Activated CD8-positive, alpha-beta T cell treated with anti-CD3 and anti-CD28 coated beads for 36 hours (primary cell): ENCODE measurements around the gene RGS19. TPM values are rescaled to one million over a fixed set of nuclear protein-coding genes. Genes with fewer than 3 reads are reported as not detected.
A peak's percentile ranks its signal among the peaks of the same experiment; 100 is the strongest.
"Not testable (repeated sequence)": the region's sequence is repeated elsewhere in the genome, so short reads cannot be mapped to it uniquely, and the experiment has no call there.

ENCODE experiments used
- ATAC-seq: fragments of 200-7000 bp; cut with Tn5 transposase; one replicate; pipeline ENCODE4 v1.10.0; 2021; ENCODE audit warnings: mild to moderate bottlenecking, moderate library complexity
- CTCF ChIA-PET: fragments of 350-600 bp; sonication (Branson Sonifier 250); formaldehyde crosslinking; loops from one replicate; lab custom pipeline; 2021; ENCODE audit warnings: antibody characterized with exemption; lab: Charles Lee
- POLR2A ChIA-PET: fragments of 350-600 bp; sonication (Branson Sonifier 250); formaldehyde crosslinking; loops from one replicate; lab custom pipeline; 2021; ENCODE audit warnings: antibody characterized with exemption; lab: Charles Lee
- DNase-seq: peaks from one replicate; pipeline ENCODE4 v3.0.0-alpha.2; 2020
- H3K27ac Mint-ChIP-seq: one replicate; pipeline ENCODE4 v1.8.0; 2021; ENCODE audit warnings: mild to moderate bottlenecking, mixed read lengths
- H3K27me3 Mint-ChIP-seq: one replicate; pipeline ENCODE4 v1.8.0; 2021; ENCODE audit warnings: mixed read lengths
- H3K36me3 Mint-ChIP-seq: one replicate; pipeline ENCODE4 v1.8.0; 2021; ENCODE audit warnings: low read depth, mixed read lengths
- H3K4me1 Mint-ChIP-seq: one replicate; pipeline ENCODE4 v1.8.0; 2021; ENCODE audit warnings: low read depth, mixed read lengths
- H3K4me3 Mint-ChIP-seq: one replicate; pipeline ENCODE4 v1.8.0; 2021; ENCODE audit warnings: mild to moderate bottlenecking, moderate library complexity, mixed read lengths
- H3K9me3 Mint-ChIP-seq: one replicate; pipeline ENCODE4 v1.8.0; 2021; ENCODE audit warnings: mixed read lengths
- intact Hi-C: fragments of 100-400 bp; cut with micrococcal nuclease; formaldehyde crosslinking; loops from one replicate; pipeline ENCODE4 v1.10.0; 2022
- total RNA-seq, 2 experiments: library from RNA; stranded (reverse); gene quantifications; one replicate each; pipeline ENCODE4 v1.2.3, GENCODE V29; 2021
- TF ChIP-seq, protein P1 (sequence below): fragments of 200-600 bp; IDR thresholded peaks from one replicate; pipeline ENCODE4 v1.8.0; 2022; ENCODE audit warnings: antibody characterized with exemption, mild to moderate bottlenecking

Gene RGS19, protein sequence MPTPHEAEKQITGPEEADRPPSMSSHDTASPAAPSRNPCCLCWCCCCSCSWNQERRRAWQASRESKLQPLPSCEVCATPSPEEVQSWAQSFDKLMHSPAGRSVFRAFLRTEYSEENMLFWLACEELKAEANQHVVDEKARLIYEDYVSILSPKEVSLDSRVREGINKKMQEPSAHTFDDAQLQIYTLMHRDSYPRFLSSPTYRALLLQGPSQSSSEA
- 10 to 100 TPM; 42.5 to 44.1 TPM for total RNA-seq

DNA sequence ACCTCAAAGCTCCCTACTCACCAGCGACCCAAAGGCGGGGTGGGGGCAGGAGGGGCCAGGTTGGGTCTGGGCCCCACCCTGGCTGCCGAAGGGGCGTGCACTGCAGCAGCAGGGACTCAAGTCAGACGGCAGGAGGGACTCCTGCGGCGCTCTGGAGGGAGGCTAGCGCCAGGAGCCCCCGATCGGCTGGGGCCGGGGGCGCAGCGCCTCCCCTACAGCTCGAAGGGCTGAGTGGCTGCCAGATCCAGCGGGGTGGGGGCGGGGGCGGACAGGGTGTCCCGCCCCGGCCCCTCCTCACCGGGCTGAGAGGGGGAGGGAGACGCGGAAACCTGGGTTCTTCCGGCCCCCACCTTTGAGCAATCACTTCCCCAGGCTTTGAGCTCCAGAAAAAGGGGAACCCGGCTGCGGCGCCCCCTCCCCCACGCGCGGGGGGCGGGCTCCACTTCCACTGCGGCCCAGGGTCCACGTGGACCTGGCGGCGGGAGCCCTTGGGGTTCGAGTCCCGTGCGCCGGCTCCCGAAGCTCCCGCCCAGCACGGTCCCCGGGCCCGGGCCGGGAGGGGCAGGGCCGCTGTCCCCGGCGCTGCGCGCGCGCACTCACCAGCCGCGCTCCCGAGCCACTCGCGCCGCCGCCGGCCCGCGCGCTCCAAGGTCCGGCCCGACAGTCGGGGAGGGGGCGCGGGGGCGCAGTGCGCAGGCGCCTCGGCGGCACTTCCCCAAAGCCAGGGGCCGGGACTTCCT, at the start of gene RGS19:
Gene RGS19 (minus strand): TSS at position 246 of the 740 bp plus-strand sequence. CDS start 2,632 bp downstream, outside the sequence.
- TF ChIP-seq, protein P1, sequence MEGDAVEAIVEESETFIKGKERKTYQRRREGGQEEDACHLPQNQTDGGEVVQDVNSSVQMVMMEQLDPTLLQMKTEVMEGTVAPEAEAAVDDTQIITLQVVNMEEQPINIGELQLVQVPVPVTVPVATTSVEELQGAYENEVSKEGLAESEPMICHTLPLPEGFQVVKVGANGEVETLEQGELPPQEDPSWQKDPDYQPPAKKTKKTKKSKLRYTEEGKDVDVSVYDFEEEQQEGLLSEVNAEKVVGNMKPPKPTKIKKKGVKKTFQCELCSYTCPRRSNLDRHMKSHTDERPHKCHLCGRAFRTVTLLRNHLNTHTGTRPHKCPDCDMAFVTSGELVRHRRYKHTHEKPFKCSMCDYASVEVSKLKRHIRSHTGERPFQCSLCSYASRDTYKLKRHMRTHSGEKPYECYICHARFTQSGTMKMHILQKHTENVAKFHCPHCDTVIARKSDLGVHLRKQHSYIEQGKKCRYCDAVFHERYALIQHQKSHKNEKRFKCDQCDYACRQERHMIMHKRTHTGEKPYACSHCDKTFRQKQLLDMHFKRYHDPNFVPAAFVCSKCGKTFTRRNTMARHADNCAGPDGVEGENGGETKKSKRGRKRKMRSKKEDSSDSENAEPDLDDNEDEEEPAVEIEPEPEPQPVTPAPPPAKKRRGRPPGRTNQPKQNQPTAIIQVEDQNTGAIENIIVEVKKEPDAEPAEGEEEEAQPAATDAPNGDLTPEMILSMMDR, result peak; percentile 11
- intact Hi-C loops, result loop anchor here (5.0 kb wide), 1 partner anchor 43 kb away; no protein-coding TSS in a partner anchor
- ATAC-seq, result peak; percentile 11
- Mint-ChIP-seq H3K4me1 (peaks cover 24% of the 10 kb centered on the region), H3K9me3 (no peaks in the 10 kb centered on the region), H3K27me3 (peaks cover 3% of the 10 kb centered on the region), H3K27ac (peak within 1 kb of the TSS; percentile 65), H3K36me3 (peaks cover 3% of the 10 kb centered on the region), H3K4me3 (peak within 1 kb of the TSS; percentile 84)
- POLR2A ChIA-PET, result interaction anchor here (0.8 to 3.7 kb wide), 9 partner anchors 10 to 542 kb away, joined by 3 to 15 read pairs (median 3); partner anchors contain the start of genes PTK6 and TPD52L2
- CTCF ChIA-PET, result interaction anchor here (0.5 to 3.5 kb wide), 7 partner anchors 10 to 99 kb away, joined by 3 to 20 read pairs (median 4); partner anchors contain the start of gene PRPF6
- DNase-seq, result peak; percentile 75

DNA sequence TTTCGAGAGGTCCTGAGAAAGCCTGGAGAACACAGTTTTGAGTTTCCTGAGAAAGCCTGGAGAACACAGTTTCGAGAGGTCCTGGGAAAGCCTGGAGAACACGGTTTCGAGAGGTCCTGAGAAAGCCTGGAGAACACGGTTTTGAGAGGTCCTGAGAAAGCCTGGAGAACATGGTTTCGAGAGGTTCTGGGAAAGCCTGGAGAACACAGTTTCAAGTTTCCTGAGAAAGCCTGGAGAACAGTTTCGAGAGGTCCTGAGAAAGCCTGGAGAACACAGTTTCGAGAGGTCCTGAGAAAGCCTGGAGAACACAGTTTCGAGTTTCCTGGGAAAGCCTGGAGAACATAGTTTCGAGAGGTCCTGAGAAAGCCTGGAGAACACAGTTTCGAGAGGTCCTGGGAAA, 44.2 kb upstream of the RGS19 start:
- H3K27me3 Mint-ChIP-seq, DNase-seq, H3K27ac Mint-ChIP-seq, POLR2A ChIA-PET, ATAC-seq, H3K4me1 Mint-ChIP-seq, H3K36me3 Mint-ChIP-seq, H3K4me3 Mint-ChIP-seq, CTCF ChIA-PET, H3K9me3 Mint-ChIP-seq: not testable (repeated sequence)
- intact Hi-C loops, result loop anchor here (5.0 kb wide), 1 partner anchor 41 kb away; the partner anchor contains the start of genes LKAAEAR1 and OPRL1

DNA sequence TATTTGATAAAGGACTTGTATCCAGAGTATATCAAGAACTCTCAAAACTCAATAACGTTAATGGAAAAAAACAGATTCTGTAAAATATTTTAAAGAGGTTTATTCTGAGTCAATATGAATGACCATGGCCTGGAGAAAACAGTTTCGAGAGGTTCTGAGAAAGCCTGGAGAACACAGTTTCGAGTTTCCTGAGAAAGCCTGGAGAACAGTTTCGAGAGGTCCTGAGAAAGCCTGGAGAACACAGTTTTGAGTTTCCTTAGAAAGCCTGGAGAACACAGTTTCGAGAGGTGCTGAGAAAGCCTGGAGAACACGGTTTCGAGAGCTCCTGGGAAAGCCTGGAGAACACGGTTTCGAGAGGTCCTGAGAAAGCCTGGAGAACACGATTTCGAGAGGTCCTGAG, 43.6 kb upstream of the RGS19 start:
- intact Hi-C loops, result loop anchor here (5.0 kb wide), 1 partner anchor 41 kb away; the partner anchor contains the start of genes LKAAEAR1 and OPRL1
- H3K4me3 Mint-ChIP-seq, DNase-seq, H3K27ac Mint-ChIP-seq, H3K36me3 Mint-ChIP-seq, H3K27me3 Mint-ChIP-seq, H3K4me1 Mint-ChIP-seq, POLR2A ChIA-PET, ATAC-seq, H3K9me3 Mint-ChIP-seq: not testable (repeated sequence)
- CTCF ChIA-PET, result interaction anchor here (1.0 to 4.2 kb wide), 4 partner anchors 22 to 84 kb away, joined by 3 to 61 read pairs (median 18); partner anchors contain the start of genes LKAAEAR1 and RGS19

DNA sequence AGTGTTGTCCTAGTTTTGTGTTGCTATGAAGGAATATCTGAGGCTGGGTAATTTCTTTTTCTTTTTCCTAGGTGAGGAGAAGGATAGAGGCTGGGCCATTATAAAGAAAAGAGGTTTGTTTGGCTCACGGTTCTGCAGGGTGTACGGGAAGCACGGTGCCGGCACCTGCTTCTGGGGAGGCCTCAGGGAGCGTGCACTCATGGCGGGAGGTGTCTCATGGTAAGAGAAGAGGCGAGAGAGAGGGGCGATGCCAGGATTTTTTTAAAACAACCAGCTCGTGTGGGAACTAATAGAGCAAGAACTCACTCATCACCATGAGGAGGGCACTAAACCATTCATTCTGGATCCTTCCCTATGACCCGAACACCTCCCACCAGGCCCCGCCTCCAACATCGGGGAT, 42.3 kb upstream of the RGS19 start:
- H3K27me3 Mint-ChIP-seq, result peaks cover 7% of the 10 kb centered on the region
- H3K9me3 Mint-ChIP-seq, result no peaks in the 10 kb centered on the region
- intact Hi-C loops, result loop anchor here (5.0 kb wide), 1 partner anchor 39 kb away; the partner anchor contains the start of genes LKAAEAR1 and OPRL1
- H3K4me1 Mint-ChIP-seq, result peaks cover 9% of the 10 kb centered on the region
- no peak overlapping the region for H3K4me3 Mint-ChIP-seq
- ATAC-seq (no peak), DNase-seq (no peak)
- H3K36me3 Mint-ChIP-seq, result no peaks in the 10 kb centered on the region
- CTCF ChIA-PET, result interaction anchor here (1.0 to 4.2 kb wide), 11 partner anchors 9 to 336 kb away, joined by 3 to 61 read pairs (median 6); partner anchors contain the start of genes LKAAEAR1, OPRL1 and RGS19
- TF ChIP-seq, protein P1, result no peak
- POLR2A ChIA-PET, result no interaction called here
- no peak overlapping the region for H3K27ac Mint-ChIP-seq

DNA sequence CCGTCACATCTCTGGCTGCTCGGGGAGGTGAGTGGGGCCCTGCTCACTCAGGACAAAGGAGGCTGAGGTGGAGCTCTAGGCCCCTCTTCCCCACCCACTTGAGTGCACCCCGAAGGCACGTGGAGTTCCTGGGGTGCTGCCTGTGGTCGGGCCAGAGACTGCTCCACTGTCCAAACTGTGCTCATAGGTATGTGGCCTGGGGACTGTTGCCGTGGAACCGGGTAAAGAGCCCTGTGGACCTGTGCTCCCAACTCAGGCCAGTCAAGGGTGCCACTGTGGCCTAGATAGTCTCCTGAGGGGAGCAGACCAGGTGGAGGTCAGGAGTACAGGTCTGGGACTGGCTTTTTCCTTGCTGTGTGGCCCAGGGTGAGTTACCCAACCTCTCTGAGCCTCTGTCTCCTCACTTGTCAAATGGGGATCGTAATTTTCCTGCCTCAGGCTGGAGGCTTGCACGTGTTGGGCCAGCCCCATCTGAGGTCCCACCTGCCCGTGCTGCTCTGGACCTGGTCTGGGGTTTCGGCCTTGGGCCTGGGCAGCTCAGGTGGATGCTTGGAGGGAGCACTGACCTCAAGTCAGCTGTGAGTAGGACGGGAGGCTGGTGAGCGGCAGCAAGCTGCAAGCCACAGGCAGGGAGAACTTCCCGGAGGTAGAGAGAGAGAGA, 40.5 kb upstream of the RGS19 start:
- peaks cover 9% of the 10 kb centered on the region for H3K4me1 Mint-ChIP-seq
- peak overlapping the region; percentile 51 for H3K4me3 Mint-ChIP-seq
- TF ChIP-seq, protein P1, result no peak
- H3K27me3 Mint-ChIP-seq, result peaks cover 7% of the 10 kb centered on the region
- ATAC-seq (peak; percentile 17), DNase-seq (peak; percentile 15)
- H3K9me3 Mint-ChIP-seq, result no peaks in the 10 kb centered on the region
- H3K36me3 Mint-ChIP-seq, result no peaks in the 10 kb centered on the region
- CTCF ChIA-PET, result interaction anchor here (0.6 to 4.2 kb wide), 24 partner anchors 9 to 623 kb away, joined by 3 to 61 read pairs (median 4); partner anchors contain the start of genes C20orf204, LKAAEAR1, NPBWR2 and OPRL1
- POLR2A ChIA-PET, result interaction anchor here (0.8 to 1.6 kb wide), 4 partner anchors 17 to 136 kb away, joined by 3 to 4 read pairs (median 3); partner anchors contain the start of gene LKAAEAR1
- peak overlapping the region; percentile 80 for H3K27ac Mint-ChIP-seq
- intact Hi-C loops, result loop anchor here (5.0 kb wide), 1 partner anchor 38 kb away; the partner anchor contains the start of genes LKAAEAR1 and OPRL1
